Upper lobe of left lung (tissue), 6 donors: ENCODE results near the gene SPEM3. TPM values are rescaled to one million over a fixed set of nuclear protein-coding genes. Genes with fewer than 3 reads are reported as not detected.
A peak's percentile ranks its signal among the peaks of the same experiment; 100 is the strongest.

Experiments used
- ATAC-seq, 2 donors: fragments of 200-7000 bp; cut with Tn5 transposase; one replicate each; pipeline ENCODE4 v1.9.1; 2022; ENCODE audit warnings: mild to moderate bottlenecking in 2 of 2, moderate library complexity in 2 of 2; ENCODE audit not compliant: low FRiP score in 2 of 2
- DNase-seq, 2 donors: peaks; one replicate each; pipeline ENCODE4 v3.0.0-alpha.2; 2019 to 2020
- H3K27ac ChIP-seq, 4 donors: fragments of 200-600 bp; sonication (generic); one replicate each; pipeline ENCODE4 v1.5.1; 2016 to 2019
- H3K27me3 ChIP-seq, 4 donors: fragments of 200-600 bp; sonication (generic); one replicate each; pipeline ENCODE4 v1.5.1; 2017 to 2019
- H3K36me3 ChIP-seq, 4 donors: fragments of 200-600 bp; sonication (generic); one replicate each; pipeline ENCODE4 v1.5.1; 2016 to 2019
- H3K4me1 ChIP-seq, 4 donors: fragments of 200-600 bp; sonication (generic); one replicate each; pipeline ENCODE4 v1.5.1; 2018 to 2019
- H3K4me3 ChIP-seq, 4 donors: fragments of 200-600 bp; sonication (generic); one replicate each; pipeline ENCODE4 v1.5.1; 2017 to 2019; ENCODE audit warnings: mild to moderate bottlenecking in 2 of 4, moderate library complexity in 1 of 4
- H3K9me3 ChIP-seq, 4 donors: fragments of 200-600 bp; sonication (generic); one replicate each; pipeline ENCODE4 v1.5.1; 2018 to 2019
- CTCF ChIP-seq, 6 experiments: fragments of 450-650 bp in 4 of 6; fragments of 200-600 bp in 2 of 6; sonication (generic) in 2 of 6; IDR thresholded peaks; one replicate each; pipeline ENCODE4 v1.5.1; 2016 to 2019; ENCODE audit warnings: antibody characterized with exemption in 6 of 6
- EP300 ChIP-seq, 4 donors: sonication (generic); formaldehyde crosslinking; IDR thresholded peaks; one replicate each; pipeline ENCODE4 v1.5.1; 2017; ENCODE audit warnings: antibody characterized with exemption in 4 of 4, control low read depth in 2 of 4
- POLR2A ChIP-seq, 4 donors: fragments of 450-650 bp; IDR thresholded peaks; one replicate each; pipeline ENCODE4 v1.5.1; 2016 to 2017; ENCODE audit warnings: antibody characterized with exemption in 4 of 4, mild to moderate bottlenecking in 2 of 4
- POLR2AphosphoS5 ChIP-seq, 2 donors: sonication (generic); formaldehyde crosslinking; IDR thresholded peaks; one replicate each; pipeline ENCODE4 v1.5.1; 2017; ENCODE audit warnings: antibody characterized with exemption in 2 of 2
- WGBS, 2 donors: methylation state at CpG; one replicate each; pipeline ENCODE4 v1.1.5; 2017 to 2018; 5-methylcytosine and 5-hydroxymethylcytosine counted together
- total RNA-seq, 6 donors: library from RNA; depleted of rRNA in 4 of 6; stranded (reverse); fragments of >200 nt in 4 of 6; gene quantifications; one replicate each; pipeline versions ENCODE4 v1.1.0 to v1.2.1, GENCODE V29; 2016 to 2021
- donor health status: DM: no; HTN: no; CAD: no; lungs with moderate emphysema.
- donor health status: DM: no; HTN: yes; CAD: no; lungs with severe emphysema.

Gene SPEM3
- total RNA-seq, 6 donors from 2014 or later: not detected

GRCh38 chr17:7437950-7438614, 9.4 kb downstream of the SPEM3 start:
- no peaks in the 10 kb centered on the region for H3K9me3 ChIP-seq
- peak overlapping the region in 3 of 4 donors; percentile 25 to 61 (median 35) for H3K4me3 ChIP-seq
- DNase-seq (peak; percentile 72 to 95), ATAC-seq (peak in 1 of 2 donors; percentile 45)
- H3K4me1 ChIP-seq: peaks cover 50 to 60% (median 57%) of the 10 kb centered on the region in 4 donors
- H3K27me3 ChIP-seq: peaks cover 0 to 25% (median 19%) of the 10 kb centered on the region in 4 donors
- H3K36me3 ChIP-seq: no peaks in the 10 kb centered on the region
- no peak for TF ChIP-seq CTCF (IDR thresholded peaks at IDR 0.05)
- TF ChIP-seq POLR2A (IDR thresholded peaks at IDR 0.05): no peak
- no peak for TF ChIP-seq EP300 (IDR thresholded peaks at IDR 0.05)
- WGBS, 2 donors: 19% methylated on average over 38 of the region's 48 CpGs
- no peak overlapping the region for H3K27ac ChIP-seq

DNA sequence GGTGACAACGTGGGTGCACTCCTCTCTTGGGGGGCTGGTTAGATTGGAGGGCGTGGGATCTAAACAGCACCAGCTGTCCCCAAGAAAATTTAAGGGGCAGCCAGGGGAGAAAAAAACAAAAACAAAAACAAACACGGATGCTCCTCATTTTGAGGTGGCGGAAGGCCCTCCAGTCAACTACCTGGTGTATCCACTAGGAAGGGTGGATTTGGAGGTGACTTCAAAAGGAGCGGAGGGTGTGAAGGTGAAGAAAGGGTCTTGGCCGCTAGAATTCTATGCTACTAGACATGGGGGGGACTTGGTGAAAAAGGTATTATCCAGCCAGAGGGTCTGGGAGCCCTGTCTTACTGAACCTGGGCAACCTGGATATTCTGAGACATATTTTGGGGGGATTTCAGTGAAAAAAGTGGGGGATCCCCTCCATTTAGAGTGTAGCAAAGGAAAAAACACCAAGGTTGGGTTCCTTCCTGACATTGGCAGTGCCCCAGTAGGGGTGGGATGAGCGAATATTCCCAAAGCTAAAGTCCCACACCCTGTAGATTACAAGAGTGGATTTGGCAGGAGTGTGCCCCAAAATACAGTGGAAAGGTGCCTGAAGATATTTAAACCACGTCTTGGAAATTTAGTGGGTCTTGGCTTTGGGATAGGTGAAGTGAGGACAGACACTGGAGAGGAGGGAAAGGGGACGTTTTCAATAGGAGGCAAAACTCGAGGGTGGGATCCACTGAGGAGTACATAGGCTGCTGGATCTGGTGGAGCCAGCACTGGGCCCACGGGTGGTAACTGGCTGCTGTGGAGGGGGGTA, 10.2 kb downstream of the SPEM3 start:
- TF ChIP-seq CTCF (IDR thresholded peaks at IDR 0.05) (no peak), POLR2AphosphoS5 (IDR thresholded peaks at IDR 0.05) (no peak), EP300 (IDR thresholded peaks at IDR 0.05) (no peak), POLR2A (IDR thresholded peaks at IDR 0.05) (no peak)
- H3K27ac ChIP-seq: no peak overlapping the region
- 50 to 51% methylated on average over 11 of the region's 11 CpGs for whole genome bisulfite sequencing, 2 donors

GRCh38 chr17:7439462-7440112, 10.9 kb downstream of the SPEM3 start, which contains the start of gene FGF11:
Gene FGF11 (plus strand): TSS chr17:7439512. CDS start chr17:7439621, 109 bp downstream.
- no peaks in the 10 kb centered on the region for H3K36me3 ChIP-seq
- peak in 1 of 2 donors; percentile 87 for DNase-seq
- H3K9me3 ChIP-seq: no peaks in the 10 kb centered on the region
- peaks cover 0 to 25% (median 19%) of the 10 kb centered on the region in 4 donors for H3K27me3 ChIP-seq
- no peak within 1 kb of the TSS for H3K27ac ChIP-seq
- H3K4me1 ChIP-seq: peaks cover 50 to 61% (median 58%) of the 10 kb centered on the region in 4 donors
- ATAC-seq: no peak
- TF ChIP-seq CTCF (IDR thresholded peaks at IDR 0.05) (no peak), POLR2AphosphoS5 (IDR thresholded peaks at IDR 0.05) (no peak), POLR2A (IDR thresholded peaks at IDR 0.05) (no peak), EP300 (IDR thresholded peaks at IDR 0.05) (no peak)
- peak within 1 kb of the TSS in 3 of 4 donors; percentile 25 to 61 (median 44) for H3K4me3 ChIP-seq
- 2 to 5% methylated on average over 7 to 23 of the region's 50 CpGs for WGBS, 2 donors

More for the DNA sequence above, 10.2 kb downstream of the SPEM3 start:
- H3K4me3 ChIP-seq: peak overlapping the region in 2 of 4 donors; percentile 35 to 61
- DNase-seq: no peak
- peaks cover 50 to 60% (median 57%) of the 10 kb centered on the region in 4 donors for H3K4me1 ChIP-seq
- no peaks in the 10 kb centered on the region for H3K9me3 ChIP-seq
- peaks cover 0 to 25% (median 19%) of the 10 kb centered on the region in 4 donors for H3K27me3 ChIP-seq
- H3K36me3 ChIP-seq: no peaks in the 10 kb centered on the region
- no peak for ATAC-seq

- no peak overlapping the region for H3K27ac ChIP-seq
- DNase-seq (peak; percentile 63 to 80), ATAC-seq (no peak)
- H3K4me3 ChIP-seq: peak overlapping the region in 3 of 4 donors; percentile 16 to 44 (median 39)
- H3K27me3 ChIP-seq: peaks cover 0 to 25% (median 19%) of the 10 kb centered on the region in 4 donors
- TF ChIP-seq POLR2AphosphoS5 (IDR thresholded peaks at IDR 0.05) (no peak), EP300 (IDR thresholded peaks at IDR 0.05) (no peak), CTCF (IDR thresholded peaks at IDR 0.05) (no peak)
- peaks cover 53 to 65% (median 61%) of the 10 kb centered on the region in 4 donors for H3K4me1 ChIP-seq
- H3K9me3 ChIP-seq: no peaks in the 10 kb centered on the region
- 4 to 6% methylated on average over 15 to 46 of the region's 46 CpGs for WGBS, 2 donors
- H3K36me3 ChIP-seq: no peaks in the 10 kb centered on the region
Measured at GRCh38 chr17:7440113-7440833, 11.6 kb downstream of the SPEM3 start.
